DOHH2 (cell line): Measurements from ENCODE around the gene ZBTB45.

Experiments used
- CTCF ChIP-seq: fragments of 200-600 bp; sonication (generic); IDR thresholded peaks from one replicate; pipeline ENCODE4 v1.5.1; 2014; ENCODE audit warnings: antibody characterized with exemption, mild to moderate bottlenecking, low read depth, low read length; ENCODE audit not compliant: poor library complexity, severe bottlenecking
- EZH2phosphoT487 ChIP-seq: fragments of 200-600 bp; sonication (generic); IDR thresholded peaks from 2 replicates; pipeline ENCODE4 v1.6.1; 2017; ENCODE audit warnings: borderline replicate concordance, mild to moderate bottlenecking, antibody characterized with exemption, low read length, moderate library complexity, mixed read lengths

- TF ChIP-seq CTCF (no peak), EZH2phosphoT487 (no peak)
Observed at GRCh38 chr19:58558623-58559274, 39.1 kb upstream of the ZBTB45 start.
